ENCODE data around the gene DNAH6. TPM values are rescaled to one million over a fixed set of nuclear protein-coding genes. Genes with fewer than 3 reads are reported as not detected.

DNAH6 gene
- total and polyA plus RNA-seq, 2 of the 8 experiments (the other 6 are each of a cell fraction or from before 2014, with no cell fraction given) = 0.06 to 0.43 TPM

- Histone ChIP-seq H2BK120ac (replicated peaks; ENCODE audit: low read depth, low read length) (no peak overlapping the region), H3K27ac (ENCODE audit: low read depth, low read length) (no peak overlapping the region), H2AFZ (ENCODE audit: low read length) (no peak overlapping the region), H3K4me2 (ENCODE audit: insufficient read depth in 1 of 2, low read depth in 2 of 2, low read length in 2 of 2) (no peak overlapping the region), H4K8ac (ENCODE audit: extremely low read depth, insufficient read depth, low read length) (no peak overlapping the region), H2BK15ac (ENCODE audit: low read length) (0 out of 2 replicates have a peak overlapping the region, but pooled peaks have one; percentile 20), H3K79me2 (ENCODE audit: control insufficient read depth in 1 of 2, insufficient read depth in 2 of 2, low read length in 2 of 2) (no peaks in the 10 kb centered on the region), H4K91ac (replicated peaks; ENCODE audit: insufficient read length, low read length) (no peak overlapping the region), H3K79me1 (ENCODE audit: low read depth, low read length) (peaks cover 2% of the 10 kb centered on the region; the same call in 1 of the 2 replicates), H3K9ac (replicated peaks in 1 of 4; ENCODE audit: extremely low read depth in 1 of 4, low read depth in 3 of 4, low read length in 3 of 4) (no peak overlapping the region), H2BK12ac (ENCODE audit: low read depth, low read length) (no peak overlapping the region), H3K23me2 (ENCODE audit: low read depth, low read length) (peaks cover 8% of the 10 kb centered on the region; the same call in 1 of the 2 replicates), H3K9me3 (ENCODE audit: insufficient read depth in 2 of 2, low read depth in 1 of 2, low read length in 1 of 2) (no peaks in the 10 kb centered on the region), H3K36me3 (ENCODE audit: control insufficient read depth in 2 of 4, insufficient read depth in 4 of 4, low read length in 3 of 4) (no peaks in the 10 kb centered on the region), H4K5ac (ENCODE audit: insufficient read length, low read depth, low read length) (no peak overlapping the region), H2AK5ac (ENCODE audit: low read depth, low read length) (no peak overlapping the region), H3K18ac (ENCODE audit: extremely low read depth, low read length) (no peak overlapping the region), H3K14ac (ENCODE audit: insufficient read length) (no peak overlapping the region), H2BK5ac (ENCODE audit: low read depth, low read length) (no peak overlapping the region), H3K4me1 (replicated peaks in 1 of 4; ENCODE audit: control insufficient read depth in 3 of 4, insufficient read depth in 4 of 4, low read length in 3 of 4) (peaks cover 0 to 7% (median 2%) of the 10 kb centered on the region in 4 experiments; a peak in 5 of 7 replicates), H3K23ac (ENCODE audit: insufficient read length) (no peak overlapping the region), H3K4ac (replicated peaks; ENCODE audit: insufficient read length, low read depth, low read length) (no peak overlapping the region), H3K4me3 (ENCODE audit: extremely low read depth in 1 of 4, insufficient read depth in 2 of 4, low read depth in 3 of 4, low read length in 4 of 4) (no peak overlapping the region), H4K20me1 (replicated peaks in 1 of 2; ENCODE audit: control insufficient read depth in 1 of 2, insufficient read depth in 2 of 2, low read length in 2 of 2) (peaks cover 0 to 7% of the 10 kb centered on the region in 2 experiments), H2BK20ac (ENCODE audit: low read length) (0 out of 2 replicates have a peak overlapping the region, but pooled peaks have one; percentile 21), H3K27me3 (replicated peaks in 1 of 4; ENCODE audit: control insufficient read depth in 3 of 4, extremely low read depth in 1 of 4, insufficient read depth in 3 of 4, low read length in 3 of 4) (peaks cover 0 to 2% (median 0%) of the 10 kb centered on the region in 4 experiments; a peak in 1 of 7 replicates), H3K56ac (replicated peaks; ENCODE audit: insufficient read length, low read depth, low read length) (no peak overlapping the region)
- ChIA-PET CTCF (ENCODE audit: partially characterized antibody) (interaction anchor here (0.6 to 2.7 kb wide), 12 partner anchors 8 to 282 kb away, joined by 3 to 10 read pairs (median 3); no protein-coding TSS in a partner anchor), POLR2A (ENCODE audit: partially characterized antibody) (no interaction called here)
- no peak for DNase-seq (ENCODE audit: low read depth in 1 of 2, low spot score in 2 of 2)
- FAIRE-seq = no peak
- WGBS, 2 experiments (ENCODE audit: extremely low coverage in 1 of 2, insufficient coverage in 1 of 2, insufficient read length in 1 of 2, insufficient replicate concordance in 2 of 2, low coverage in 1 of 2, low lambda C conversion rate in 2 of 2, missing lambda C conversion rate in 1 of 2) = 83% methylated on average over 9 of the region's 10 CpGs; no CpG with 5 or more reads in 1 of the 2 experiments
- TF ChIP-seq RNF2 (IDR thresholded peaks at IDR 0.05; ENCODE audit: borderline replicate concordance, low read depth, low read length, missing control alignments, poor library complexity, severe bottlenecking) = no peak
- TF ChIP-seq E2F6 (IDR thresholded peaks at IDR 0.05) = peak; percentile 60; the same call in 1 of the 2 replicates
- TF ChIP-seq CEBPB (IDR thresholded peaks at IDR 0.05; ENCODE audit: low read depth, low read length) = no peak
- TF ChIP-seq NRF1 (IDR thresholded peaks at IDR 0.05; ENCODE audit: low read depth, low read length) = no peak
- no peak for TF ChIP-seq RXRA (IDR thresholded peaks at IDR 0.05; ENCODE audit: insufficient read depth, low read depth, low read length)
- no peak for TF ChIP-seq PHF8 (conservative IDR thresholded peaks at IDR 0.05; ENCODE audit: low read depth, low read length)
- TF ChIP-seq, protein P1, sequence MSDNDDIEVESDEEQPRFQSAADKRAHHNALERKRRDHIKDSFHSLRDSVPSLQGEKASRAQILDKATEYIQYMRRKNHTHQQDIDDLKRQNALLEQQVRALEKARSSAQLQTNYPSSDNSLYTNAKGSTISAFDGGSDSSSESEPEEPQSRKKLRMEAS (IDR thresholded peaks at IDR 0.05) = peak; percentile 43; the same call in 1 of the 2 replicates
Observed at GRCh38 chr2:84830758-84831500, 314.6 kb downstream of the DNAH6 start.
